NCI-H748 (cell line): Measurements from ENCODE around the gene LKAAEAR1.
A peak's percentile ranks its signal among the peaks of the same experiment; 100 is the strongest.
"Not testable (repeated sequence)": the region's sequence is repeated elsewhere in the genome, so short reads cannot be mapped to it uniquely, and the experiment has no call there.

Experiments used
- DNase-seq: peaks from one replicate; lab custom pipeline; 2025; ENCODE audit not compliant: unreplicated experiment; lab: John Stamatoyannopoulos, UW

Gene LKAAEAR1

GRCh38 chr20:64083804-64084684 lies at the start of gene LKAAEAR1:
LKAAEAR1 (minus strand) TSS chr20:64084398; CDS start chr20:64084219, 179 bp downstream.
- DNase-seq, result peak; percentile 38

GRCh38 chr20:64131406-64131805 lies 47.2 kb upstream of the LKAAEAR1 start:
- DNase-seq, result peak; percentile 62

- no peak for DNase-seq
Measured at GRCh38 chr20:64130876-64131275, 46.7 kb upstream of the LKAAEAR1 start.

GRCh38 chr20:64130271-64130670 lies 46.1 kb upstream of the LKAAEAR1 start:
- no peak for DNase-seq

- DNase-seq, result no peak
Measured at GRCh38 chr20:64129146-64129782, 45.1 kb upstream of the LKAAEAR1 start.

- not testable (repeated sequence) for DNase-seq
Measured at GRCh38 chr20:64123517-64123916, 39.3 kb upstream of the LKAAEAR1 start.

- DNase-seq, result not testable (repeated sequence)
Measured at GRCh38 chr20:64122927-64123326, 38.7 kb upstream of the LKAAEAR1 start.

- DNase-seq, result no peak
Measured at GRCh38 chr20:64121586-64121985, 37.4 kb upstream of the LKAAEAR1 start.

GRCh38 chr20:64119681-64120341 lies 35.6 kb upstream of the LKAAEAR1 start:
- DNase-seq, result no peak

GRCh38 chr20:64119301-64119680 lies 35.1 kb upstream of the LKAAEAR1 start:
- no peak for DNase-seq

- DNase-seq, result not testable (repeated sequence)
Measured at GRCh38 chr20:64117432-64117777, 33.2 kb upstream of the LKAAEAR1 start.

GRCh38 chr20:64116541-64117431 lies 32.6 kb upstream of the LKAAEAR1 start:
- DNase-seq, result no peak

- no peak for DNase-seq
Measured at GRCh38 chr20:64116016-64116415, 31.8 kb upstream of the LKAAEAR1 start.

- peak; percentile 28 for DNase-seq
Measured at GRCh38 chr20:64115171-64115911, 31.1 kb upstream of the LKAAEAR1 start.

GRCh38 chr20:64114356-64114971 lies 30.3 kb upstream of the LKAAEAR1 start:
- DNase-seq, result no peak

- no peak for DNase-seq
Measured at GRCh38 chr20:64113796-64114355, 29.7 kb upstream of the LKAAEAR1 start.

GRCh38 chr20:64113444-64113775 lies 29.2 kb upstream of the LKAAEAR1 start:
- DNase-seq, result no peak

GRCh38 chr20:64112691-64113443 lies 28.7 kb upstream of the LKAAEAR1 start:
- DNase-seq, result no peak
